Measurements from ENCODE around the gene DIP2C.

GRCh38 chr10:504121-504611 is 185.3 kb downstream of the DIP2C start:
- TF ChIP-seq CTCF (IDR thresholded peaks at IDR 0.05) (no peak), POLR2A (IDR thresholded peaks at IDR 0.05) (no peak)
